ENCODE measurements around the gene ATRAID. TPM values are rescaled to one million over a fixed set of nuclear protein-coding genes. Genes with fewer than 3 reads are reported as not detected.
"Not testable (repeated sequence)": the region's sequence is repeated elsewhere in the genome, so short reads cannot be mapped to it uniquely, and the experiment has no call there.

The ATRAID gene
- total and polyA plus RNA-seq, 10 of the 15 experiments (the other 5 are each of a cell fraction or from before 2014, with no cell fraction given): 65.6 to 180 (median 120) TPM

DNA sequence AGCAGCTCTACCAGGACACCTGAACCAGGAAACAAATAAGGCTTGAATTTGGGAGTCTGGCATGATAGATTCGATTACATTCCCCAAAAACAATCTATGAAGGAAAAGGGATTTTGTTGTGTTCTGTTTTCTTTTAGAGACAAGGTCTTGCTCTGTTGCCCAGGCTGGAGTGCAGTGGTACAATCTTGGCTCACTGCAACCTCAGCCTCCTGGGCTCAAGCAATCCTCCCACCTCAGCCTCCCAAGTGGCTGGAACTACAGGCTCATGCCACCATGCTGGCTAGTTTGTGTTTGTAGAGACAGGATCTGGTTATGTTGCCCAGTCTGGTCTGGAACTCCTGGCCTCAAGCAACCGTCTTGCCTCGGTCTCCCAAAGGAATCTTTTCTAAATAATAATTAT, 13.8 kb upstream of the ATRAID start:
- not testable (repeated sequence) for H3K9me3 ChIP-seq (replicated peaks; ENCODE audit: control insufficient read depth, insufficient read depth, low read length)

GRCh38 chr2:27198627-27199026, 13.2 kb upstream of the ATRAID start:
- ChIA-PET SMC1A (ENCODE audit: uncharacterized antibody, unreplicated experiment) (no interaction called here), CTCF (interaction anchor here (0.6 to 0.9 kb wide), 2 partner anchors 29 to 937 kb away, joined by 3 read pairs; no protein-coding TSS in a partner anchor), RAD21 (ENCODE audit: unreplicated experiment) (no interaction called here), POLR2A (no interaction called here)
- no peak overlapping the region for H3K27ac ChIP-seq (ENCODE audit: control insufficient read depth, insufficient read depth)
- no peak for TF ChIP-seq ESRRA (IDR thresholded peaks at IDR 0.05; ENCODE audit: low read length)
- no peak for TF ChIP-seq MXI1 (IDR thresholded peaks at IDR 0.05; ENCODE audit: low read depth, low read length)
- no peak overlapping the region for H3K9ac ChIP-seq (ENCODE audit: control insufficient read depth, insufficient read depth, low read length)
- ATAC-seq: no peak
- in situ Hi-C loops (cut with MboI): loop anchor here (5.0 kb wide), 1 partner anchor 231 kb away; no protein-coding TSS in a partner anchor
- no peak overlapping the region for H2AFZ ChIP-seq (ENCODE audit: control insufficient read depth, low read depth, low read length)
- DNase-seq (ENCODE audit: low read depth, low spot score): no peak
- no peak overlapping the region for H3K4me3 ChIP-seq
- H3K4me2 ChIP-seq (ENCODE audit: control insufficient read depth, insufficient read depth): no peak overlapping the region
- 94% methylated on average over 2 of the region's 2 CpGs for WGBS (ENCODE audit: insufficient coverage, insufficient replicate concordance, low lambda C conversion rate, missing lambda C conversion rate)
- H3K4me1 ChIP-seq (ENCODE audit: control insufficient read depth, insufficient read depth, low read length): no peaks in the 10 kb centered on the region
- H3K36me3 ChIP-seq (ENCODE audit: control insufficient read depth in 2 of 2, insufficient read depth in 2 of 2, low read length in 1 of 2): peaks cover 9 to 13% of the 10 kb centered on the region in 2 experiments
- intact Hi-C loops (cut with micrococcal nuclease; ENCODE audit: unreplicated experiment): no loop called here
- BruUV-seq (replicated peaks): no TSS peak
- no peaks in the 10 kb centered on the region for H4K20me1 ChIP-seq (ENCODE audit: control insufficient read depth, insufficient read depth)
- no peaks in the 10 kb centered on the region for H3K79me2 ChIP-seq (ENCODE audit: control insufficient read depth, insufficient read depth, low read length)
- H3K9me3 ChIP-seq (replicated peaks; ENCODE audit: control insufficient read depth, insufficient read depth, low read length): no peaks in the 10 kb centered on the region
- H3K27me3 ChIP-seq (replicated peaks in 1 of 2; ENCODE audit: control insufficient read depth in 2 of 2, insufficient read depth in 2 of 2, low read length in 1 of 2): no peaks in the 10 kb centered on the region
- no peak for FAIRE-seq

More for the DNA sequence above, 13.8 kb upstream of the ATRAID start:
- DNase-seq (ENCODE audit: low read depth, low spot score); H4K20me1 ChIP-seq (ENCODE audit: control insufficient read depth, insufficient read depth); H3K27me3 ChIP-seq (replicated peaks in 1 of 2; ENCODE audit: control insufficient read depth in 2 of 2, insufficient read depth in 2 of 2, low read length in 1 of 2); ATAC-seq; H2AFZ ChIP-seq (ENCODE audit: control insufficient read depth, low read depth, low read length); intact Hi-C loops (cut with micrococcal nuclease; ENCODE audit: unreplicated experiment); H3K4me2 ChIP-seq (ENCODE audit: control insufficient read depth, insufficient read depth); FAIRE-seq; H3K4me1 ChIP-seq (ENCODE audit: control insufficient read depth, insufficient read depth, low read length); SMC1A ChIA-PET (ENCODE audit: uncharacterized antibody, unreplicated experiment); H3K9ac ChIP-seq (ENCODE audit: control insufficient read depth, insufficient read depth, low read length); H3K27ac ChIP-seq (ENCODE audit: control insufficient read depth, insufficient read depth); RAD21 ChIA-PET (ENCODE audit: unreplicated experiment); CTCF ChIA-PET; H3K4me3 ChIP-seq; H3K79me2 ChIP-seq (ENCODE audit: control insufficient read depth, insufficient read depth, low read length); POLR2A ChIA-PET; BruUV-seq (replicated peaks): not testable (repeated sequence)
- H3K36me3 ChIP-seq (ENCODE audit: control insufficient read depth in 2 of 2, insufficient read depth in 2 of 2, low read length in 1 of 2): peaks cover 9 to 13% of the 10 kb centered on the region in 2 experiments; a peak in 3 of 4 replicates
- WGBS (ENCODE audit: insufficient coverage, insufficient replicate concordance, low lambda C conversion rate, missing lambda C conversion rate): 96% methylated on average over 3 of the region's 3 CpGs
- in situ Hi-C loops (cut with MboI): loop anchor here (5.0 kb wide), 1 partner anchor 231 kb away; no protein-coding TSS in a partner anchor

Measured in GM12878 (cell line).